Naive thymus-derived CD4-positive, alpha-beta T cell (primary cell): Measurements from ENCODE around the gene CRKL. TPM values are rescaled to one million over a fixed set of nuclear protein-coding genes. Genes with fewer than 3 reads are reported as not detected.

Experiments
- ATAC-seq: fragments of 150-1000 bp; cut with Tn5 transposase; 2 replicates; pipeline ENCODE4 v1.10.0; 2021; ENCODE audit warnings: mild to moderate bottlenecking, moderate library complexity
- CTCF ChIA-PET: fragments of 350-600 bp; sonication (Branson Sonifier 250); formaldehyde crosslinking; loops from one replicate; lab custom pipeline; 2021; ENCODE audit warnings: antibody characterized with exemption; lab: Charles Lee
- POLR2A ChIA-PET: fragments of 350-600 bp; sonication (Branson Sonifier 250); formaldehyde crosslinking; loops from one replicate; lab custom pipeline; 2021; ENCODE audit warnings: antibody characterized with exemption, inconsistent platforms; lab: Charles Lee
- DNase-seq, 9 donors: peaks; one replicate each; pipeline versions ENCODE4 v3.0.0 to v3.0.0-alpha.2; 2020 to 2022; ENCODE audit warnings: mixed read lengths in 1 of 9
- H3K27ac ChIP-seq: one replicate; pipeline ENCODE4 v1.7.0; 2013; ENCODE audit warnings: mild to moderate bottlenecking, low read depth, low read length, moderate library complexity
- H3K27me3 ChIP-seq, 2 donors: one replicate each; pipeline ENCODE4 v1.7.0; 2013; ENCODE audit warnings: low read length in 2 of 2, mild to moderate bottlenecking in 2 of 2, moderate library complexity in 2 of 2; ENCODE audit not compliant: control insufficient read depth in 2 of 2, insufficient read depth in 2 of 2
- H3K36me3 ChIP-seq, 3 experiments: 1 replicate in 2 of 3; 2 replicates in 1 of 3; pipeline ENCODE4 v1.7.0; 2013; ENCODE audit warnings: low read length in 3 of 3, mild to moderate bottlenecking in 3 of 3, moderate library complexity in 1 of 3; ENCODE audit not compliant: insufficient read depth in 3 of 3, control insufficient read depth in 2 of 3
- H3K4me1 ChIP-seq, 2 donors: one replicate each; pipeline ENCODE4 v1.7.0; 2013; ENCODE audit warnings: low read length in 2 of 2, mild to moderate bottlenecking in 2 of 2, moderate library complexity in 1 of 2; ENCODE audit not compliant: control insufficient read depth in 2 of 2, insufficient read depth in 2 of 2
- H3K4me3 ChIP-seq: 2 replicates; pipeline ENCODE4 v1.7.0; 2013; ENCODE audit warnings: mild to moderate bottlenecking, low read length
- H3K9me3 ChIP-seq, 3 experiments: 1 replicate in 2 of 3; 2 replicates in 1 of 3; pipeline ENCODE4 v1.7.0; 2013; ENCODE audit warnings: low read length in 3 of 3; ENCODE audit not compliant: control insufficient read depth in 2 of 3
- H3K27ac Mint-ChIP-seq, 9 donors: one replicate each; pipeline ENCODE4 v1.8.0; 2020 to 2022; ENCODE audit warnings: mixed read lengths in 9 of 9, mild to moderate bottlenecking in 8 of 9, moderate library complexity in 5 of 9, inconsistent platforms in 2 of 9
- H3K27me3 Mint-ChIP-seq, 5 donors: one replicate each; pipeline ENCODE4 v1.8.0; 2021 to 2022; ENCODE audit warnings: mixed read lengths in 5 of 5, mild to moderate bottlenecking in 1 of 5
- H3K36me3 Mint-ChIP-seq, 5 donors: one replicate each; pipeline ENCODE4 v1.8.0; 2020 to 2022; ENCODE audit warnings: mixed read lengths in 5 of 5, mild to moderate bottlenecking in 3 of 5, inconsistent platforms in 1 of 5
- H3K4me1 Mint-ChIP-seq, 7 donors: one replicate each; pipeline ENCODE4 v1.8.0; 2020 to 2022; ENCODE audit warnings: mixed read lengths in 7 of 7, mild to moderate bottlenecking in 3 of 7, inconsistent platforms in 1 of 7
- H3K4me3 Mint-ChIP-seq, 10 donors: one replicate each; pipeline ENCODE4 v1.8.0; 2020 to 2022; ENCODE audit warnings: mild to moderate bottlenecking in 10 of 10, mixed read lengths in 10 of 10, moderate library complexity in 6 of 10, inconsistent platforms in 2 of 10
- H3K9me3 Mint-ChIP-seq, 11 donors: one replicate each; pipeline ENCODE4 v1.8.0; 2020 to 2022; ENCODE audit warnings: mixed read lengths in 11 of 11, mild to moderate bottlenecking in 4 of 11, inconsistent platforms in 1 of 11, moderate library complexity in 1 of 11
- intact Hi-C, 2 donors: fragments of 100-400 bp; cut with micrococcal nuclease; formaldehyde crosslinking; loops; one replicate each; pipeline ENCODE4 v1.15.1; 2023
- polyA plus RNA-seq, 2 donors: library from polyadenylated mRNA; unstranded; fragments of 300-500 nt; fragmentation: Illumina TruSeq; gene quantifications; one replicate each; pipeline ENCODE4 v1.2.3, GENCODE V29; 2021
- total RNA-seq, 6 experiments: library from RNA in 5 of 6; stranded (reverse) in 5 of 6; gene quantifications; 1 replicate in 5 of 6; 2 replicates in 1 of 6; pipeline ENCODE4 v1.2.3 and lab custom pipeline; 2021 to 2026

The CRKL gene
- total and polyA plus RNA-seq, 7 experiments from 2014 or later: 38.9 to 82.7 (median 65.8) TPM

GRCh38 chr22:20948989-20949388 is 31.8 kb downstream of the CRKL start:
- Mint-ChIP-seq H3K4me3 (no peak overlapping the region), H3K27ac (peak overlapping the region in 4 of 9 donors; percentile 14 to 71 (median 44)), H3K9me3 (peaks cover 0 to 2% (median 0%) of the 10 kb centered on the region in 11 donors), H3K27me3 (no peaks in the 10 kb centered on the region), H3K4me1 (peaks cover 31 to 58% (median 42%) of the 10 kb centered on the region in 7 donors), H3K36me3 (peaks cover 10 to 31% (median 13%) of the 10 kb centered on the region in 5 donors)
- Histone ChIP-seq H3K27ac (no peak overlapping the region), H3K27me3 (no peaks in the 10 kb centered on the region), H3K36me3 (peaks cover 3 to 52% (median 7%) of the 10 kb centered on the region in 3 experiments), H3K4me1 (peaks cover 0 to 25% of the 10 kb centered on the region in 2 donors), H3K9me3 (no peaks in the 10 kb centered on the region), H3K4me3 (no peak overlapping the region)
- ChIA-PET POLR2A (interaction anchor here (0.6 to 1.0 kb wide), 2 partner anchors 10 to 291 kb away, joined by 3 to 4 read pairs; no protein-coding TSS in a partner anchor), CTCF (interaction anchor here (1.4 kb wide), 1 partner anchor 12 kb away, joined by 3 read pairs; no protein-coding TSS in a partner anchor)
- no peak for ATAC-seq
- DNase-seq: no peak
- intact Hi-C loops: no loop called here

- Histone ChIP-seq H3K27ac (no peak overlapping the region), H3K36me3 (peaks cover 3 to 53% (median 7%) of the 10 kb centered on the region in 3 experiments), H3K27me3 (no peaks in the 10 kb centered on the region), H3K9me3 (no peaks in the 10 kb centered on the region), H3K4me3 (no peak overlapping the region), H3K4me1 (peaks cover 0 to 24% of the 10 kb centered on the region in 2 donors)
- H3K4me1 Mint-ChIP-seq: peaks cover 31 to 52% (median 42%) of the 10 kb centered on the region in 7 donors
- H3K9me3 Mint-ChIP-seq: peaks cover 0 to 2% (median 0%) of the 10 kb centered on the region in 11 donors
- ATAC-seq: no peak
- intact Hi-C loops: no loop called here
- CTCF ChIA-PET: no interaction called here
- DNase-seq: no peak
- H3K27me3 Mint-ChIP-seq: no peaks in the 10 kb centered on the region
- H3K36me3 Mint-ChIP-seq: peaks cover 10 to 34% (median 15%) of the 10 kb centered on the region in 5 donors
- peak overlapping the region in 8 of 9 donors; percentile 18 to 72 (median 64) for H3K27ac Mint-ChIP-seq
- POLR2A ChIA-PET: interaction anchor here (1.0 kb wide), 1 partner anchor 9 kb away, joined by 4 read pairs; no protein-coding TSS in a partner anchor
- peak overlapping the region in 2 of 10 donors; percentile 19 to 39 for H3K4me3 Mint-ChIP-seq
Measured at GRCh38 chr22:20949698-20950183, 32.5 kb downstream of the CRKL start.

- H3K27me3 Mint-ChIP-seq: peaks cover 0 to 3% (median 2%) of the 10 kb centered on the region in 5 donors
- H3K4me1 ChIP-seq: peaks cover 0 to 16% of the 10 kb centered on the region in 2 donors
- POLR2A ChIA-PET: no interaction called here
- no peak overlapping the region for H3K4me3 ChIP-seq
- no peaks in the 10 kb centered on the region for H3K27me3 ChIP-seq
- H3K9me3 ChIP-seq: no peaks in the 10 kb centered on the region
- CTCF ChIA-PET: interaction anchor here (1.2 kb wide), 1 partner anchor 118 kb away, joined by 3 read pairs; no protein-coding TSS in a partner anchor
- intact Hi-C loops: no loop called here
- H3K27ac ChIP-seq: no peak overlapping the region
- peaks cover 10 to 30% (median 15%) of the 10 kb centered on the region in 5 donors for H3K36me3 Mint-ChIP-seq
- peaks cover 3 to 53% (median 7%) of the 10 kb centered on the region in 3 experiments for H3K36me3 ChIP-seq
- no peak for DNase-seq
- peak overlapping the region in 1 of 9 donors; percentile 67 for H3K27ac Mint-ChIP-seq
- peaks cover 22 to 39% (median 29%) of the 10 kb centered on the region in 7 donors for H3K4me1 Mint-ChIP-seq
- H3K9me3 Mint-ChIP-seq: peaks cover 0 to 2% (median 0%) of the 10 kb centered on the region in 11 donors
- no peak overlapping the region for H3K4me3 Mint-ChIP-seq
- no peak for ATAC-seq
Measured at GRCh38 chr22:20951151-20951931, 34.1 kb downstream of the CRKL start.

GRCh38 chr22:20951932-20952380 is 34.7 kb downstream of the CRKL start:
- H3K27me3 ChIP-seq: peaks cover 0 to 5% of the 10 kb centered on the region in 2 donors
- peaks cover 19 to 38% (median 25%) of the 10 kb centered on the region in 7 donors for H3K4me1 Mint-ChIP-seq
- H3K27ac ChIP-seq: no peak overlapping the region
- peaks cover 0 to 2% (median 0%) of the 10 kb centered on the region in 11 donors for H3K9me3 Mint-ChIP-seq
- peaks cover 10 to 30% (median 15%) of the 10 kb centered on the region in 5 donors for H3K36me3 Mint-ChIP-seq
- no peak overlapping the region for H3K4me3 ChIP-seq
- ATAC-seq: no peak
- no peaks in the 10 kb centered on the region for H3K9me3 ChIP-seq
- H3K27ac Mint-ChIP-seq: no peak overlapping the region
- H3K27me3 Mint-ChIP-seq: peaks cover 0 to 8% (median 4%) of the 10 kb centered on the region in 5 donors
- intact Hi-C loops: no loop called here
- ChIA-PET CTCF (no interaction called here), POLR2A (no interaction called here)
- H3K36me3 ChIP-seq: peaks cover 3 to 53% (median 7%) of the 10 kb centered on the region in 3 experiments
- no peak for DNase-seq
- H3K4me3 Mint-ChIP-seq: no peak overlapping the region
- peaks cover 1 to 20% of the 10 kb centered on the region in 2 donors for H3K4me1 ChIP-seq

GRCh38 chr22:20952544-20953341 is 35.5 kb downstream of the CRKL start:
- intact Hi-C loops: no loop called here
- H3K9me3 ChIP-seq: no peaks in the 10 kb centered on the region
- no peak overlapping the region for H3K27ac ChIP-seq
- peaks cover 3 to 21% of the 10 kb centered on the region in 2 donors for H3K4me1 ChIP-seq
- peaks cover 19 to 33% (median 24%) of the 10 kb centered on the region in 7 donors for H3K4me1 Mint-ChIP-seq
- peaks cover 0 to 9% of the 10 kb centered on the region in 2 donors for H3K27me3 ChIP-seq
- H3K36me3 Mint-ChIP-seq: peaks cover 10 to 30% (median 15%) of the 10 kb centered on the region in 5 donors
- H3K36me3 ChIP-seq: peaks cover 0 to 53% (median 7%) of the 10 kb centered on the region in 3 experiments
- no peak overlapping the region for H3K4me3 ChIP-seq
- H3K27me3 Mint-ChIP-seq: peaks cover 0 to 14% (median 4%) of the 10 kb centered on the region in 5 donors
- ChIA-PET POLR2A (no interaction called here), CTCF (no interaction called here)
- no peak for ATAC-seq
- no peak overlapping the region for H3K4me3 Mint-ChIP-seq
- peaks cover 0 to 2% (median 0%) of the 10 kb centered on the region in 11 donors for H3K9me3 Mint-ChIP-seq
- DNase-seq: no peak
- peak overlapping the region in 1 of 9 donors; percentile 8 for H3K27ac Mint-ChIP-seq

- H3K36me3 Mint-ChIP-seq: peaks cover 10 to 30% (median 15%) of the 10 kb centered on the region in 5 donors
- POLR2A ChIA-PET: no interaction called here
Measured at GRCh38 chr22:20953342-20953608, 36.1 kb downstream of the CRKL start.

More at GRCh38 chr22:20953342-20953608, 36.1 kb downstream of the CRKL start:
- H3K27me3 ChIP-seq: peaks cover 0 to 9% of the 10 kb centered on the region in 2 donors
- Mint-ChIP-seq H3K4me1 (peaks cover 18 to 32% (median 22%) of the 10 kb centered on the region in 7 donors), H3K4me3 (no peak overlapping the region), H3K9me3 (peaks cover 0 to 2% (median 0%) of the 10 kb centered on the region in 11 donors), H3K27me3 (peaks cover 5 to 19% (median 9%) of the 10 kb centered on the region in 5 donors), H3K27ac (no peak overlapping the region)
- H3K36me3 ChIP-seq: peaks cover 0 to 53% (median 7%) of the 10 kb centered on the region in 3 experiments
- intact Hi-C loops: no loop called here
- ATAC-seq: no peak
- peaks cover 3 to 21% of the 10 kb centered on the region in 2 donors for H3K4me1 ChIP-seq
- CTCF ChIA-PET: no interaction called here
- no peak overlapping the region for H3K4me3 ChIP-seq
- no peak overlapping the region for H3K27ac ChIP-seq
- no peak for DNase-seq
- H3K9me3 ChIP-seq: no peaks in the 10 kb centered on the region
